AG09309 (cell line): Measurements from ENCODE around the gene TSPAN17.

Experiments
- DNase-seq: peaks from one replicate; pipeline ENCODE4 v3.0.0-alpha.2; 2010; ENCODE audit warnings: low read depth
- H3K4me3 ChIP-seq: 2 replicates; pipeline ENCODE4 v1.5.1; 2011; ENCODE audit warnings: mild to moderate bottlenecking, low read depth, low read length, moderate library complexity; ENCODE audit not compliant: control insufficient read depth
- TF ChIP-seq, protein P1 (sequence below): IDR thresholded peaks from 2 replicates; pipeline ENCODE4 v1.5.1; 2011; ENCODE audit warnings: mild to moderate bottlenecking, low read depth, low read length, inconsistent platforms; ENCODE audit not compliant: insufficient read depth, control insufficient read depth; ENCODE audit errors: missing control alignments

TSPAN17 gene

DNA sequence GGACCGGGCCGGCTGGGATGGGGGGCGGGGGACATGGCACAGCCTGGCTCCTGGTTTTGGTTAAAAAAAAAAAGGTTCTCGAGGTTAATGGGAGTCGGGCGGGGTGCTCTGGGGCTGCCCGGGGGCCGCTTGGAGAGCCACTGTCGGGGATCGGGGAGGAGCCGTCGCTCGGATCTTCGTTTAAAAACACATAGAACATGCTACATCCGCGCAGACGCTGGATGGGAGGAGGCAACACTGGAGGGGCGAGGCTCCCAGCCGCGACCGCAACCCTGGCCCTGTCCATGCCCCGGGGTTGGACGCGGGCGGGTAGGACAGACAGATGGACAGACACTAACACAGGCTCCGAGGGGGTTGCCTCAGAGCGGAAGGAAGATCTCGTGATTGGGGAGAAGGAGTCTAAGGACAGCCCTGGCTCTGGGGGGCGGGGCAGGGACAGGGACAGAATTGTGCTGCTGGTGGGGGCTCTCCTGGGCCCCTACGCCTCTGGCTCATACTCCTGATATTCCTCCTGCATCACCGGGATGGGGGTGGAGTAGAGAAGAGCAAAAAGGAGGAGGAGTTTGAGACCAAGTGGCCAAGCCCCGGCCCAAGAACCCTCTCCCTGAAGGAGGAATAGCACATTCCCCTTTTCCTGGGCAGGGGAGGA is 26.8 kb upstream of the TSPAN17 start:
- TF ChIP-seq, protein P1, sequence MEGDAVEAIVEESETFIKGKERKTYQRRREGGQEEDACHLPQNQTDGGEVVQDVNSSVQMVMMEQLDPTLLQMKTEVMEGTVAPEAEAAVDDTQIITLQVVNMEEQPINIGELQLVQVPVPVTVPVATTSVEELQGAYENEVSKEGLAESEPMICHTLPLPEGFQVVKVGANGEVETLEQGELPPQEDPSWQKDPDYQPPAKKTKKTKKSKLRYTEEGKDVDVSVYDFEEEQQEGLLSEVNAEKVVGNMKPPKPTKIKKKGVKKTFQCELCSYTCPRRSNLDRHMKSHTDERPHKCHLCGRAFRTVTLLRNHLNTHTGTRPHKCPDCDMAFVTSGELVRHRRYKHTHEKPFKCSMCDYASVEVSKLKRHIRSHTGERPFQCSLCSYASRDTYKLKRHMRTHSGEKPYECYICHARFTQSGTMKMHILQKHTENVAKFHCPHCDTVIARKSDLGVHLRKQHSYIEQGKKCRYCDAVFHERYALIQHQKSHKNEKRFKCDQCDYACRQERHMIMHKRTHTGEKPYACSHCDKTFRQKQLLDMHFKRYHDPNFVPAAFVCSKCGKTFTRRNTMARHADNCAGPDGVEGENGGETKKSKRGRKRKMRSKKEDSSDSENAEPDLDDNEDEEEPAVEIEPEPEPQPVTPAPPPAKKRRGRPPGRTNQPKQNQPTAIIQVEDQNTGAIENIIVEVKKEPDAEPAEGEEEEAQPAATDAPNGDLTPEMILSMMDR: no peak
- peak overlapping the region; percentile 7 for H3K4me3 ChIP-seq
- no peak for DNase-seq

DNA sequence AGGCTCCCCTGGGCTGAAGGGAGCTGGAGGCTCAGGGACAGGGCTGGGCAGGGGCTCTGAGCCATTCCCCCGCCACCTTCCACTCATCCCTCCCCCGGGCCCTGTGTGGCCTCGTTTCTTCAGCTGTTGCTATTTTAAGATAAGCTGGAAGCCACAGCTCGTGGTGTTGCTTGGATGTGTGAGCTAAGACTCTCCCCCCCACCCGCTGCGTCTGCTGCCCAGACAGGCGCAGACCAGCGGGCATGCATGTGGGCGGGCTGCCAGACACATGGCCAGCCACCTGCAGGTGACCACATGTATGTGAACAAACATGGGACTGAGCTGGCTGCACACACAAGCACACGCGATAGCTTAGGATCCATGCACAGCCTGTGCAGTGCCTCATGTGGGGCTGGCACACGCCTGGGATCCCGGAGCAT is 25.6 kb upstream of the TSPAN17 start:
- H3K4me3 ChIP-seq: no peak overlapping the region
- TF ChIP-seq, protein P1: no peak
- no peak for DNase-seq

DNA sequence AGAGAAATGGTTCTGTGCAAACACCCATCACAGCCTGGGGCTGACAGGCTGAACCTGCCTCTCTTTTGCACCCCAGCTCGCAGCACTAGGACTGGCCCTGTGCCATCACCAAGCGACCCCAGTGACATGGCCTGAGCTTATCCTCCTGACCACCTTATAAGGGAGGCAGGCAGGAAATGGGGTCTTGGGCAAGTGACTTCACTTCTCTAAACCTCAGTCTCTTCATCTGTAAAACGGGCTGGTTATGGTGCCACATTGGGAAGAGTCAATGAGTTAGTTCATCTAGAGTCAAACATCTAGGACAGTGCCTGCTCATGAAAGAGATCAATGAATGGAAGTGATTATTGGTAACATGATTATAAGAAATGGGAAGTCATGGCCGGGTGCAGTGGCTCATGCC is 23.1 kb upstream of the TSPAN17 start:
- TF ChIP-seq, protein P1: no peak
- no peak overlapping the region for H3K4me3 ChIP-seq
- DNase-seq: no peak

DNA sequence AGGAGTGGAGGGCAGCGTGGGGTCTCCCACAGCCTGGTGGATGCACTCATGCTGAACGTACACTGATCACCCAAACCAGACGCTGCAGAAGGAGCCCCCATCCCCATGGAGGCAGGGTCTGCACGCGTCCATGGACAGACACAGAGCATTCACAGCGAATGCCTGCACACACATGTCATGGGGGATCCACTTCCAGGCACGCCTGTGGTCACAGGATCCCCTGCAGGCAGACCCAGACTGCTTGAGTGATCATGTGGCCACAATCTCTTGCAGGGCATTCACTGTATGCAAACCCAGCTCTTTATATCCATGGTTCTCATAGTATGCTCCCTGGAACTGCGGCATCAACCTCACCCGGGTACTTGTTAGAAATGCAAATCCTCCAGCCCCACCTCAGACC is 22.3 kb upstream of the TSPAN17 start:
- DNase-seq: no peak
- TF ChIP-seq, protein P1: no peak
- H3K4me3 ChIP-seq: no peak overlapping the region

DNA sequence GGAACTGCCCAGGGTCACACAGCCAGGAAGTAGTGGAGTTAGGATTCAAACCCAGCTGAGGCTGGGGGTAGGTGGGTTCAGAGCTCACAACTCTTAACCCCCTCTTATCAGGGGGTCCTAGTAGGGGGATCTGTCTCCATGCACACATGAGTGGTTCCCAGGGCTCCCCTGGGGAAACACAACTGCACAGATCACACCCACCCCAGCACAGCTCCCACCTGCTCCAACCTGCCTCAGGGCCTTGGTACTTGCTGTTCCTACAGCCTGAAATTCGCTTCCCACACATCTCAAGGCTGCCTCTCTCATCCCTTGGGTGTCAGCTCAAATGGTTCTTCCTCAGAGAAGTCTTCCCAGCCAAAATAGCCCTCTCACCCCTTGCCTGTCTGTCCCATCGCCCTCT is 21.8 kb upstream of the TSPAN17 start:
- no peak for DNase-seq
- H3K4me3 ChIP-seq: no peak overlapping the region
- TF ChIP-seq, protein P1: no peak

DNA sequence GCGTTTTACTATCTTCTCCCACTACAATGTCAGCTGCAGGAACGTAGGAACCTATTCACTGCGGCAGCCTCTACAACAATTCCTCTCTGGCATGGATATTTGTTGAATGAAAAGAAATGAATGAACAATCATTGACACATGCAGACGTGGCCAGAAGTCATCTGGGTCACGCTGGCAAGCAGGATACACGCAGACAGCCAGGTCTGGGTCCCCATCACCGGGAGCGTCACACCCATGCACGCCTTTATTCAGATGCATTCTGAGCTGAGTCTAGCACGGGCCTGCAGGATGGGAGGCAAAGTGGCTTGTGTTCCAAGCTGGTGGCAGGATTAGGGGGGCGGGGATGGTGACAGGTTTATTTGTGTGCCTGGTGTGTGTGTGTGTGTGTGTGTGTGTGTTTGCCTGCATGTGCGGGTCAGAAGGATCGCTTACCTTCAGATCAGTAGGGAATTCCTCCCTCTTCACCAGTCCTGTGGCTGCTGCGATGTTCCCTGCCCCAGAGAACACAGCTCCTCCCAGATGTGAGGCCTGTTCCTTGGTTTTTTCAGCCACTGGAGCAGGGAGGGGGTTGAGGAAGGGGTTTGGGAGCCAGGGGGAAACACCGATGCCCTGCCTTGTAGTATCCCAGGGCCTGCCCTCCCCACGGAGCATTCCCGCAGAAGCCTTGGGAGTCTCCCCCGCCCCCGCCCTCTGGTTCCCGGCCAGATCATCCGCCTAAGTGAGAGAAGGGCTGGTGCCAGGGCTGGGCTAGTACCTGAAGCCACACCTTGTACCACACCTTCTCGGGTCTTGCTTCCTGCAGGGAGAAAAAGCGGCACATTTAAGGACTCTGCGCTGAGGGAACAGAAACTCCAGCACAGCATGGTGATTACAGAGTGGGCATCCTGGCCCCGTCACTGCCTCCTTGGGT is 21.1 kb upstream of the TSPAN17 start:
- no peak for DNase-seq
- TF ChIP-seq, protein P1: no peak
- H3K4me3 ChIP-seq: no peak overlapping the region
